ENCODE results near the gene TSHR. TPM values are rescaled to one million over a fixed set of nuclear protein-coding genes. Genes with fewer than 3 reads are reported as not detected.

TSHR gene
- total RNA-seq, 1 donor from 2014 or later: not detected

GRCh38 chr14:81023095-81023710 lies 67.8 kb downstream of the TSHR start:
- no peaks in the 10 kb centered on the region for H3K27me3 Mint-ChIP-seq
- H3K4me1 Mint-ChIP-seq (ENCODE audit: low read depth): no peaks in the 10 kb centered on the region
- H3K27ac Mint-ChIP-seq: no peak overlapping the region
- no peak overlapping the region for H3K4me3 Mint-ChIP-seq (ENCODE audit: low read depth)
- no peaks in the 10 kb centered on the region for H3K9me3 Mint-ChIP-seq (ENCODE audit: low read depth)
- no peak for DNase-seq (ENCODE audit: low spot score, unreplicated experiment)
- H3K36me3 Mint-ChIP-seq (ENCODE audit: insufficient read depth): no peaks in the 10 kb centered on the region
- no peak for TF ChIP-seq CTCF (IDR thresholded peaks at IDR 0.05; ENCODE audit: unreplicated experiment)

GRCh38 chr14:81028461-81028860 lies 73.0 kb downstream of the TSHR start:
- H3K9me3 Mint-ChIP-seq (ENCODE audit: low read depth): no peaks in the 10 kb centered on the region
- H3K4me1 Mint-ChIP-seq (ENCODE audit: low read depth): no peaks in the 10 kb centered on the region
- DNase-seq (ENCODE audit: low spot score, unreplicated experiment): no peak
- H3K36me3 Mint-ChIP-seq (ENCODE audit: insufficient read depth): no peaks in the 10 kb centered on the region
- no peak for TF ChIP-seq CTCF (IDR thresholded peaks at IDR 0.05; ENCODE audit: unreplicated experiment)
- H3K27ac Mint-ChIP-seq: no peak overlapping the region
- H3K4me3 Mint-ChIP-seq (ENCODE audit: low read depth): no peak overlapping the region
- no peaks in the 10 kb centered on the region for H3K27me3 Mint-ChIP-seq

GRCh38 chr14:81031488-81031887 lies 76.1 kb downstream of the TSHR start:
- Mint-ChIP-seq H3K27ac (no peak overlapping the region), H3K9me3 (ENCODE audit: low read depth) (peaks cover 7% of the 10 kb centered on the region), H3K4me1 (ENCODE audit: low read depth) (no peaks in the 10 kb centered on the region), H3K27me3 (no peaks in the 10 kb centered on the region), H3K36me3 (ENCODE audit: insufficient read depth) (no peaks in the 10 kb centered on the region), H3K4me3 (ENCODE audit: low read depth) (no peak overlapping the region)
- DNase-seq (ENCODE audit: low spot score, unreplicated experiment): no peak
- TF ChIP-seq CTCF (IDR thresholded peaks at IDR 0.05; ENCODE audit: unreplicated experiment): no peak

- no peak overlapping the region for H3K27ac Mint-ChIP-seq
- H3K27me3 Mint-ChIP-seq: no peaks in the 10 kb centered on the region
- no peak overlapping the region for H3K4me3 Mint-ChIP-seq (ENCODE audit: low read depth)
- TF ChIP-seq CTCF (IDR thresholded peaks at IDR 0.05; ENCODE audit: unreplicated experiment): no peak
- DNase-seq (ENCODE audit: low spot score, unreplicated experiment): no peak
- H3K36me3 Mint-ChIP-seq (ENCODE audit: insufficient read depth): no peaks in the 10 kb centered on the region
- H3K9me3 Mint-ChIP-seq (ENCODE audit: low read depth): peaks cover 14% of the 10 kb centered on the region
- H3K4me1 Mint-ChIP-seq (ENCODE audit: low read depth): no peaks in the 10 kb centered on the region
These were observed 78.3 kb downstream of the TSHR start for GRCh38 chr14:81033698-81034240.

- no peak for TF ChIP-seq CTCF (IDR thresholded peaks at IDR 0.05; ENCODE audit: unreplicated experiment)
- Mint-ChIP-seq H3K27ac (no peak overlapping the region), H3K27me3 (no peaks in the 10 kb centered on the region), H3K4me3 (ENCODE audit: low read depth) (no peak overlapping the region), H3K36me3 (ENCODE audit: insufficient read depth) (no peaks in the 10 kb centered on the region), H3K9me3 (ENCODE audit: low read depth) (peaks cover 43% of the 10 kb centered on the region), H3K4me1 (ENCODE audit: low read depth) (no peaks in the 10 kb centered on the region)
- no peak for DNase-seq (ENCODE audit: low spot score, unreplicated experiment)
These were observed 87.0 kb downstream of the TSHR start for GRCh38 chr14:81042438-81042837.
